ELF-1 (cell line): ENCODE data around the gene NINJ2.

Experiments
- DNase-seq: peaks from one replicate; pipeline ENCODE4 v3.0.0-alpha.2; 2016; ENCODE audit warnings: low read depth, low spot score

NINJ2 gene

DNA sequence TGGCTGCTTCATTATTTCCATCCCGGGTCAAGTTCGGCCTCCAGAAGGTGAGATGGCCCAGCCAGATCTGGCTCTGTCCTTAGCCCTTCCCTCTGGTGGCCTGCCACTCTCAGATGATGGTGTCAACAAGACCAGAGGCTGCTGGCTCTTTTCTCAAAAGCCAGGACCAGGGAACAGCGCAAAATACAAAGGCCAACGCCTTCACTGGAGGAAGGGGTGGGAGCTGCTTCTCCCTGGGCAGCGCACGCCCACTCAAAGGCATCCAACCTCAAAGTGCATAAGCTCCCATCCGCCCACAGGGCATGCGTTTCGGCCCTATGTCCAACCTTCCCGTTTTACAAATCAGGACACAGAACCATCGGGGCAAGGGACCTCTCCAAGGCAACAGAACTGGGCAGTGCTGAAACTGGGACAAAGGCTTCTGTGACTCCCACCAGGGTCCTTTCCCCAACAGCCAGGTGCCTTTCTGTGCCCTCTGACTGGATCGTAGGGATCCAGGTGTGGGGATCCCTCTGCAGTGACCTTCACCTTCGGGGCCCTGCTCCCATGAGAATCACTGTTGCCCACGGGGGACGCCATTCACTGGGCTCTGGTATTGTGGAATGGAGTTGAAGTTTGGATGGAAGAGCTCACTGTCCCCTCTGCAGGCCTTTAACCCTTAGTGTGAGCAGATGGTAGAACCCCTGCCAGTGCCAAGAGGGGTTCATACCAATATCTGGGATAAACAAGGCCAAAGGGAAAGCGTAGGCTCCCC is 76.8 kb downstream of the NINJ2 start:
- DNase-seq: peak; percentile 49

DNA sequence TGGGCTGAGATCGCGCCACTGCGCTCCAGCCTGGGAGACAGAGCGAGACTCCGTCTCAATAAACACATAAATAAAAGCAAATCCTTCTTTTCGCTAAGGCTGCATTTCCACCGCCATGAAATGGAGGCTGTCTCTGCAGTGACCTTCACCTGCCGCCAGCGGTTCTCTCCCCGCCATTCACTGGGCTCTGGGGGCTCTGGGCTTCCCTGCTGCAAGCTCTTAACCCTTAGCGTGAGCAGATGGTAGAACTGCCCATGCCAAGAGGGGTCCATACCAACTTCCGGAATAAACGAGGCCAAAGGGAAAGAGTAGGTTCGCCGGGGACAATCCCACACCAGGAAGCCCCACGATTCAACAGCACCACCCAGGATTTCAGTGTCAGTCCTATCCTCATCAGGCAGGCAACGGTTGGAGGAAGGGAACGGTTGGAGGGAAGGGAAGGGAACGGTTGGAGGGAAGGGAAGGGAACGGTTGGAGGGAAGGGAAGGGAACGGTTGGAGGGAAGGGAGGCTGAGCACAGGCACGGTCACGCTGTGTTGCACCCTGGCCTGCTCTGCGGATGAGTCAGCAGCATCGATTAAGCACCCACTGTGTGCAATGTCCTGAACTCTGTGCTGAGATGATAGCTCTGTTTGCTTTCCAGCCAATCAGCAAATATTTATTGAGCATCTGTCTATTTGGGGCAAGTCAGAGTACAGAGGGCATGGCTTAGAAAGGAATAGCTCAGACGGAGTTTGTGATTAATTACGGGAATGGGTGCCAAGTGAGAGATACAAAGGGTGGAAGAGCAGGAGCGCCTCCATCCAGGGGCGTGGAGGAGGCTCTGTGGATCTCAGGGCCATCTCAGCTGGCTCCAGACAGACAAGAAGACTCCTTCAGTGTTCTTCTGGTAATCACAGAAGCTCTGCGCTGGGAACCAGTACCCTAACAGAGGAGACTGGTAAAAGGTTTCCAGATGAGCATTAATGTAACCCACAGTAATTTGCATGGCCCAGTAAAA is 77.9 kb downstream of the NINJ2 start:
- DNase-seq: no peak

DNA sequence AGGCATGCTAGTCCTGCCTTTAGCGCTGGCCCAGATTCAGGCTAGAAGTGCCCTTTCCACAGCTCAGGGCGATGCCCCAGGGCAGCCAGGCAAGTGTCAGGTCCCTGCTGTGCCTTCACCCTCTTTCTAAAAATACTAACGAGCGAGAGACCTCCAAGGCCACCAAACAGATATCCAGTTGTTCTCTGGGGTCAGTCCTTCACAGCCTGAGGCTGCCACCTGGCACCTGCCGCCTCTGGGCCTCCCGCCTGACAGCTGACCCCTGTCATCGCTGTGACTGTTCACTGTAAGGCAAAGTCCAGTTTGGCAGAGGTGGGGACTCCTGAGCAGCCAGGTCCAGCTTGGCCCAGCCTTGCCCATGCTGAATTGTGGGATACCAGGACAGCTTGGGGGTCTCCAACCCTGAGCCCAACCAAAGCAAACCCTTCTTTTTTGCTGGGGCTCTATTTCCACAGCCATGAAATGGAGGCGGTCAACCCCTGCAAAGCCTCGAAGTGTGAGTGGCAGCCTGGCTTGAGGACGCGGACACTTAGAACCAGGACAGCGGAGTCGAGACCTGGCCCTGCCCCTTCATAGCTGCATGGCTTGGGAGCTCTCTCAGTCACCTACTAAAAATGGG is 79.9 kb downstream of the NINJ2 start:
- DNase-seq: peak; percentile 42

DNA sequence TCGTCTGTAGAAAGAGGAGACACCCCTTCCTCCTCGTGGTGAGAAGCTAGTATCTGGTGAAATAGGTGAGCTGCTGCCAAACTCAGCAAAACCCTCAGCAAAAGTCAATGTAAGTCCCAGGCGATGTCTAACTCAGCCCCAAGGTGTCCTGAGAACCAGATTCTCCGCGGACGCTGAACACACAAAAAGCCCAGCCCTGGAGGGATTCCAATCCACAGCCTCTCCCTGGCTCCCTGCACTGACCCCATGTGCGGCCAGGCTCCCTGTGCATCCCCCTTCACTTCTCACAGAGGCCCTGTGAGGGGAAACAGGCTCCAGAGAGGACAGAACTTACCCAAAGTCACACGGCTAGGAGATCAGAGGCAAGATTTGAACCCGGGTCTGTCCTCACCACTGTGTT is 81.5 kb downstream of the NINJ2 start:
- peak; percentile 29 for DNase-seq

DNA sequence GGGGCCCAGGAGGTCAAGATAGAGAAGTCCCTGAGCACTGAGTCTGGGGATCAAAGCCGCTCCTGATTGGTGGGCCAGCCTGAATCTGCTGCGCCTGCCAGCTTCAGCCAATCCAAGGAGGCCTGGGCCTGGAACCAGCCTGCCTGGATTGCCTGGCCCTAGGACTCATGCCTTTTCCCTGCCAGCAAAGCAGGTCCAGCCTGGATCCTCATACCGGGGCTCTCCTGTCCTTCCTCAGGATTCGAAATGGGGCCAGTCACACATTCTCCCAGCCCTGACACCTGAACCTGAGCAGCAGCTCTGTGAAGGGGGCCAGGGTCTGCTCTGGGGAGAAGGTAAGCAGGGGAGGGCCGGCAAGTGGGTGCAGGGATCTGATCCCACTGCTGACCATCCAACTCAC is 81.9 kb downstream of the NINJ2 start:
- DNase-seq: peak; percentile 23

DNA sequence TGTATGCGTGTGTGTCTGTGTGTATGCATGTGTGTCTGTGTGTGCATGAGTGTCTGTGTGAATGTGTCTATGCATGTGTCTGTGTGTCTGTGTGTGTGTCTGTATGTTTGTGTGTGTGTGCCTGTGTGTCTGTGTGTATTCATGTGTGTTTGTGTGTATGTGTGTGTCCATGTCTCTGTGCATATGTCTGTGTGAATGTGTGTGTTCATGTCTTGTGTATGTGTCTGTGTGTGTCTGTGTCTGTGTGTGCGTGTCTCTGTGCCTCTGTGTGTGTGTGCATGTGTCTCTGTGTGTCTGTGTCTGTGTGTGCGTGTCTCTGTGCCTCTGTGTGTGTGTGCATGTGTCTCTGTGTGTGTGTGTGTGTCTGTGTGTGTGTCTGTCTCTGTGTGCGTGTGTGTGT is 82.4 kb downstream of the NINJ2 start:
- no peak for DNase-seq

DNA sequence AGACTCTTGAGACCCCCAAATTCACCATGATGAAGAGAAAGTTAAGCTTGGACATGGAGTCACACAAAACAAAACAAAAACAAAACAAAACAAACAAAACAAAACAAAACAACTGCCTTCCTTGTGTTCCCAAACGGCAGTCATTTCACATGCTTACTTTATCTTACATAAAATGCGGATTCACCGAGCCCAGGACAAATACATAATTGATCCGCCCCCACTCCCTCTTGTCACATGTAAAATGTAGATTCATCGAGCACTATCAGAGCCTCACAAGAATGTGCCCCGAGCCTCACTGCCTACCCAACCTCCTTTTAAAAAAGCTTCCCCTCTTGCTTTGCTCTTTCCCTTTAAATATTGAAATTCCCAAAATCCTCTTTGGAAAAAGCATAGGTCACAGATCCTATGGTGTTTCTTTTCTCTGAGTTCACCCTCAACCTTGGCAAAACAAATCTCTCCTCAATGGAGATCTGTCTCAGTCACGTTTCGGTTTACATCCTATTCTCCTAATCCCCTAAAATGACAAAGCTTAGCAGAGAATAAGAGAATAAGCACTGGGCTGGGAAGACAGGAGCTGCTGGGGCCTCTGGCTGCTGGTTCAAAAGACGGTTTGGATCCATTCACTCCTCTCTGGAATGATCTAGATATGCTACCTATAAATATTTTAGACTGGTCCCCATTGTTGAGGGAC is 83.7 kb downstream of the NINJ2 start:
- no peak for DNase-seq

DNA sequence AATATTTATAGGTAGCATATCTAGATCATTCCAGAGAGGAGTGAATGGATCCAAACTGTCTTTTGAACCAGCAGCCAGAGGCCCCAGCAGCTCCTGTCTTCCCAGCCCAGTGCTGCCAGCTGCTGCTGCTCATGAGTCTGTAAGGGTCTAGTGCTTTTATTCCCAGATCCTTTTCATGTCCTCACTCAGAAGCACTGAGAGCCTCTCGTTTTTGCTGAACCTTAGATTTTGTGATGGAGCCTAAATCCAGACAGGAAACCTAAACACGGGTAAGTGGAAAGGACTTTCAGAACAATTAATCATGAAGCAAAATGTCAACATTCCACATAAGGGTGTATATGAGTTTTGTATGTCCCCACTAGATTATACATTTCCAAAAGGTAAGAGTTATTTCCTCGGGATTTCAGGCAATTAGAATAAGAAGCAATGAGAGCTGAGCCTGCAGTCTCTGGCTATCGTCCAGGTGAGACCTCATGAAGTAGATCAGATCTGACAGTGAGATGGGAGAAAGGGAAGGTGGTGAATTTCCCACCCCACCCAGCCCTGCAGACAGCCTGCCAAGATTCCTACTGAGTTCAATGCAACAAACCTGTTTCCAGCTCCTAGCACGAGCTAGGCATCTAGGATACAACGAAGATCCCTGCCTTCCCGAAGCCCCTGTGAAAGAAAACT is 84.4 kb downstream of the NINJ2 start:
- DNase-seq: peak; percentile 53

DNA sequence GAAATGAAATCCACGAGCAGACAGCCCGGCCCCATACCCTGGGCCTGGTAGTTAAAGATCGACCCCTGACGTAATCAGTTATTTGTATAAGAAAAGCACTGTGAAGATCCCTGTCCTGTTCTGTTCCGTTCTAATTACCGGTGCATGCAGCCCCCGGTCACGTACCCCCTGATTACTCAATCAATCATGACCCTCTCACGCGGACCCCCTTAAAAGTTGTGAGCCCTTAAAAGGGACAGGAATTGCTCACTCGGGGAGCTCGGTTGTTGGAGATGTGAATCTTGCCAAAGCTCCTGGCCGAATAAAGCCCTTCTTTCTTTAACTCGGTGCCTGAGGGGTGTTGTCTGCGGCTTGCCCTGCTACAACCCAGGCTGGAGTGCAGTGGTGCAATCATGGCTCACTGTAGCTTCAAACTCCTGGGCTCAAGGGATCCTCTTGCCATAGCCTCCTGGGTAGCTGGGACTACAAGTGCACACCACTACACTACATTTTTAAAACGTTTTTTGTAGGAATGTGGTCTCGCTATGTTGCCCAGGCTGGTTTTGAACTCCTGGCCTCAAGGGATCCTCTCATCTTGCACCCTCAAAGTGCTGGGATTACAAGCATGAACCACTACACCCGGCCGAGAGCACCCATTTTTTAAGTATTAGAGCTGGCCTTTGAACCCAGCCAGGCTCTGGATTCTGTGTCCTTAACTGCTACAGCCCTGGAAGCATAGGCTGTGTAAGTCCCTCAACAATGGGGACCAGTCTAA is 85.1 kb downstream of the NINJ2 start:
- peak; percentile 77 for DNase-seq

DNA sequence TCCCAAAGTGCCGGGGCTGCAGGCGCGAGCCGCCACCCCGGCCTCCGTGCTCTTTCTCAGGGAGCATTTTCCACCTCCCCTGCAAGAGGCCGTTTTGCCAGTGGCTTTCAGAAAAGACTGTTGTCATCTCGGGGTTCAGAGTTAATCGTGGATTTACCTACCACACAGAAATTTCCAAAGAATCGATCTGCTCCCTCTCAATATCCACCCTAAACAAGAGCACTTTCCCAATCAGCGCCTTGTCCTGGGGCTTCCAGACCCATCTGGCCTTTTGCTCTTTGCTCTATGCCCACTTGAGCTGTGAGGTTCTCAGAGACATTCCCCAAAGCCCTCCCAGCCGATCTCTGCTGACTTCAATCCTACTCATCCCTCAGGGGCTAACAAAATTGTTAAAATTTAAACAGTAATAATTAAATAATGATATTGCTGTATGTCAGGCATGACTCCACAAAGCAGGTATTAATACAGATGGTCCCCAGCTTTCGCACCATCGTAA is 86.6 kb downstream of the NINJ2 start:
- DNase-seq: no peak

DNA sequence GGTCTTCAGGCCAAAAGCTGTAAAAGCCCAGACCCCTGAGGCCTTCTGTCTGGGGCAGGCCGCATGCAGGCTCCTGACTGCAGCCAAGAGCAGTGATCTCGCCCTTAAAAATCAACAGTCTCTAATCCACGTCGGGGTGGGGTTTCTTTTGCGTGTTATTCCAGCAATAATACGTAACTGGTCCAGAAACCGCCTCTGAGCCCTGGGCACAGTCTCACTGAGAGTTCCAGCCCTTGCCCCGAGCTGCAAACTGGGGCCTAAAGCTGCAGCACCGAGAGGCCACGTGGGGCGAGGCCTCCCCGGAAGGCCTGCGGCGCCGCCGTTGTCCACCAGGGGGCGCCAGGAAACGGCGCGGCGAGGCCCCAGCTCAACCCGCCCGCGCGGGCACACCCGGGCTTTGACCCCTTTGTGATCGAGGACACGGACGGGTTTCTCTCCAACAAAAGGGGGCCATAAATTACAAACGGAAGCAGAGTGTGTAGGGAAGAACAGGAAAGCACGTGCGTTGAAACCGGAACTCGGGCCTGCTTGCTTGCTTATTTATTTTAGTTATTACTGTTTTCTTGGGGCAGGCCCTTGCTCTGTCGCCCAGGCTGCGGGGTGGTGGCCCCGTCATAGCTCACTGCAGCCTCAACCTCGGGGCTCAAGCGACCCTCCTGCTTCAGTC is 87.2 kb downstream of the NINJ2 start:
- DNase-seq: peak; percentile 95

DNA sequence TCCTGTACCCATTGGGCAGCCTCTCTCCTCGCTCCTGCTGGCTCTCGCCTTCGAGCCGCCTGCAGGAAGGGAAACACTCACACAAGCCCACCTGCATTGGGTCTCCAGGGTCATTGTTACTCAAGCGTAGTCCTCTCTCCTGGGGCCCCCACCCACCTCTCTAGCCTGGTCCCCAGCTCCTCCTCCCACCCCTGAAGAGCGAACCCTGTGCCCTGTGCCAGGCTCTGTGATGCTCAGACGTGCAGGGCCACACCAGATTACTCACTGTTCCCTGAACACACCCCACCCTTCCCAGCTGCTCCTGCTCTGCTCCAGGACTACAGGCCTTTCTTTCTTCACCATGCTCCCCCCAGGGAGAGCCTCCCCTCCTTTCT is 88.1 kb downstream of the NINJ2 start:
- no peak for DNase-seq

DNA sequence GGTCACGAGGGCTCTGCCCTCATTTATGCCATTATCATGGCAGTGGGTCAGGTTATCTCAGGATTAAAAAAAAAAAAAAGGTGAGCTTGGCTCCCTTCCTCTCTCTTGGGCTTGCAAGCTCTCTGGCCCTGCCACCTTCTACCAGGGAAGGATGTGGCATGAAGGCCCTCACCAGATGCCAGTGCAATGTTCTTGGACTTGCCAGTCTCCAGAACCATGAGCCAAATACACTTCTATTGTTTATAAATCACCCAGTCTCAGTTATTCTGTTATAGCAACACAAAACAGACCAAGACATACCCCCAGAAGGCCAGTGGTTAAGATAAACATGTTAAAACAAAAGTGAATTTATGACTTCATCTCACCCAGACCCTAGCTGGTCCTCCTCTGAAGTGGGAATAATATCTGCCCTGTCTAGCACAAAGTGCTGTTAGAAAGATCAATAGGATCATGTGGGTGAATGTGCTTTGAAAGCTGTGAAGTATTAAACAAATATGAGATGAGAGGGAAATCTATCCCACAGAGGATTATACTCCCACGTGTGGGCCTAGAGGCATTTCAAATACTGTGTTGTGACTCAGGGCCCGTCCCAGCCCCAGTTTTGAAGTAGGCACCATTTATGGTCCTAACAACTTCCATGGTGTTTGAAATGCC is 88.6 kb downstream of the NINJ2 start:
- DNase-seq: no peak

DNA sequence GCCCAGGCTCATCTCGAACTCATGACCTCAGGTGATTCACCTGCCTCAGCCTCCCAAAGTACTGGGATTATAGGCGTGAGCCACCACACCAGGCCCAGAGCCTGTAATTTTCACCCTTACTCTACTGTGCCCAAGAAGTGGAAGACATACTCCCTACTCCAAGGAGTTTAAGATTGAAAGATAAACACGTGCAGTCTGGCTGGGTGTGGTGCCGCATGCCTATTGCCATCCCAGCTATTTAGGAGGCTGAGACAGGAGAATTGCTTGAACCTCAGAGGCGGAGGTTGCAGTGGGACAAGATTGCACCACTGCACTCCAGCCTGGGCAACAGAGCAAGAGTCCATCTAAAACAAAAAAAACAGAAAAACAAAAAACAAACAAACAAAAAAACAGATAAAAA is 90.0 kb downstream of the NINJ2 start:
- DNase-seq: no peak

DNA sequence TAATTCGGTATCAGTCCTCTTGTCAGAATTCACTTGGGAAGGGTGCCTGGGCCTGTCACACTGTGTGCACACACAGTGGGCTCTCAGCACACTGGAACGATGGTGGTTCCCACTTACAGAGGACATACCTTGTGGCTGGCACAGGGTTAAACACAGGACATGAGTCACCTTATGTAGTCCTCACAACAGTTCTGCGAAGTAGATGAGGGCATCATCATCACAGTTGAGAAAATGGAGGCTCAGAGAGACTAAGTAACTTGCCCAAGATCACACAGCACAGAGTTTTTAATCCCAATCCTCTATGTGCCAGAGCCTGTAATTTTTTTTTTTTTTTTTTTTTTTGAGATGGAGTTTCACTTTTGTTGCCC is 90.7 kb downstream of the NINJ2 start:
- DNase-seq: no peak

DNA sequence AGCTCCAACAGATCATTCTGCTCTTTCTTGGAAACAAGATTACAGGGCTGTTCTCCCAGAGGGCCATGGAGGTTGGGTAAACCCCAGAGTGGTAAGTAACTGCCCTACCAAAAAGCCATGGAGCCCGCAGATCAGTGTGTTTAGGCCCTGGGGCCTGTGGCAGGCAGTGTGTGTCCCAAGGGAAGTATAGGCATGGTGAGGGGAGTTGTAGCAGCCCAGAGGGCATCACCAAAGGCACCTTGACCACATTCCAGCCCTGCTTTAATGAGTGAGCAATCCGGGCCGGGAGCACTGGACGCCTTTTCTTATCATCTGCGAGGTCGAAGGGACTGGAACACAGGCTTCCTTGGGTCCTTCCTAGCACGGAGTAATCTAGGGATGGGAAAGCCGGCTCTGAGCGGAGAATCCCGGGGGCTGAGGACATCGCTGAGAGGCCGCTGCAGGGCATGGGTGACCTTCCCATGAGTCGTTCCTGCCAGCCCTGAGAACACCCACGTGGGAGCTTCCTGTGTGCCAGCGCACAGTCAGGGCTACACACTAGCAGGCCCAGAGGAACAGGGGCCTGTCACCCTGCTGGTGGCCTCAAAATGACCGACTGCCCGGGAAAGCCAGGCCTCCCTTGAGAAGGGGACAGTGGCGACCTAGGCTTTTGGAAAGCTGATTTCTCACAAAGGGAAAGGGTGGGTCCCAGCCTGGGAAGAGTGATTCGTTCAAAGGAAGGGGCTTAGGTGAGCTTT is 91.3 kb downstream of the NINJ2 start:
- DNase-seq: peak; percentile 53

DNA sequence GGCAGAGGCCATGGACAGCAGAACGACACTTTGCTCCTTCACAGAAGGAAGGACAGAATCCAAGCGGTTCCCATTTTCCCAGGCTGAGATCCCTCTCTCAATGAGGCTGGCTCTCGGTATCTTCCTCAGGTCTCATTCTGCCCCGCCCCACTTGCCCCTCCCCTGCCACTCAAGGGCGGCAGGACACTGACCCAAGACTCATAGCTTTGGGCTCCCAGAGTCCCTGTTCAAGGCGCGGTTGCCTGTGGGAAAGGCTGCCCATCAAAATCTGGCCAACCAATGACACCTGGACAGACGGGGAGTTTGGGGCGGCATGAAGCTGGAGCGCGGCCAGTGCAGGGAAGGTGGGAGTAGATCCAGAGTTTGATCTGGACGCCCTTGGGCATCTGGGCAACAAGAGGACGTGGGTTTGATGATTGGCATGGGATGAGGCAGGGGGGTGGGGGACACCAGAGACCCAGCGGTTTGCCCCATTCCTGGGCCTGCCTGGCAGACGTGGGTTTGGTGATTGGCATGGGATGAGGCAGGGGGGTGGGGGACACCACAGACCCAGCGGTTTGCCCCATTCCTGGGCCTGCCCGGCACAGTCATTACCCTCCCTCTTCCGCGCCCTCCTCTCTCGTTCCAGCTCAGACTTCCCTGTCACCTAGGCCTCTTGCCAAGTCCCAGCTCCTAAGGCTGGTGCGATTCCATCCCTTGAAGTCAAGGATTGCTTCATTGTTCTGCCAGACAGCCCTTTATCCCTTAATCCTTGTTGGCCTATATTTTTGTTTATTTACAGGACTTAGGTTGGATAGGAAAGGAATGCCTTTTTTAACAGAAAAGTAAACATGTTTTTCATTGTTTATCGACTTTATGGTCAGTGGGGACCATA is 92.1 kb downstream of the NINJ2 start:
- DNase-seq: peak; percentile 69
